Activated CD4-positive, alpha-beta T cell treated with anti-CD3 and anti-CD28 coated beads, Interleukin-2, amount 50 U/mL, for 16 hours (primary cell): ENCODE results near the gene VSTM2B.
"Not testable (repeated sequence)": the region's sequence is repeated elsewhere in the genome, so short reads cannot be mapped to it uniquely, and the experiment has no call there.

ENCODE experiments used
- DNase-seq: peaks from one replicate; pipeline ENCODE4 v3.0.0-alpha.2; 2020

Gene VSTM2B

DNA sequence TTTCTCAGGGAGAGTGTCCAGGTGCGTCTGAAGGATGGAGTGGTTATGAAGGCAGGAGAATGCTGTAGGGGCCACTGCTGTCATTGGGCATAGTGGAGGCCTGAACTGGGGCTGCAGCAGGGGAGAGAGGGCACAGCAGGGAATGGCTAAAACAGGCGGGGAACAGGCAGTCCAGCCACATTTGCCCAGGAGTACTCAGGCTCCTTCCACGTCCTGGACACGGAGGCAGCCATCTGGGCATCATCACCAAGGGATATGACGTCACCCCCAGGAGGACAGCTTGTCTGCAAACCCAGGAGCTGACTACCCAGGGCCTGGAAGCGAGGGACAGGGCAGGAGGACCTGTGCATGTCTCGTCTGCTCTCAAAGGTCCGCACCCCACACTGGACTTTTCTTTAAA lies 22.2 kb downstream of the VSTM2B start:
- DNase-seq = no peak

DNA sequence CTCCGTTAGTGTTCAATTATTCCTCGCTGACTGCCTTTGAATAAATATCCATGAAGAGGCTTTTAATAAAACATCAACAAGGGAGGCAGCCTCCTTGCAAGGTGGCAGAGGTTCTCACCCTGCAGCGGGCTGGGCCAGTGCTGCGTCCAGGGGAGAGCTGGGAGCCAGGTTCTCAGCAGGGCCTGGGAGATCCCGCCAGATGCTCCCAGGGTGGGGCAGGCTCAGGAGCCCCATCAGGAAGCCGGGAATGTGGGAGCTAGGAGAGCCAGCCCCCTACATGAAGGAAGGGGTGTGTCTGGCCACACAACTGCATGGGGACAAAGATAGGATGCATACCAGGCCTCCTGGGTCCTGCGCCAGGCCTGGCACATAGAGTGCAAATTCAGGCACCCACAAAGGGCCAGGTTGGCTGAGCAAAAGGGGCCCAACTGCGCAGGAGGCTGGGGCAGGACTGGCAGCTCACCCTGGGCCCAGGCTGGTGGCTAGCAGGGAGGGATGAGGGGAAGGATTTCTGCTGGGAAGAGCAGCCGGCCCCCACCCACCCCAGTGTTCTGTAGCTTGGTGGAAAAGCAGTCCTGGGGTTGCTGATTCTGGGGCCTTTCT lies 22.8 kb downstream of the VSTM2B start:
- DNase-seq = no peak

GRCh38 chr19:29549105-29550070 lies 23.6 kb downstream of the VSTM2B start:
- DNase-seq = no peak

- no peak for DNase-seq
Measured at GRCh38 chr19:29550896-29551295, 25.1 kb downstream of the VSTM2B start.

DNA sequence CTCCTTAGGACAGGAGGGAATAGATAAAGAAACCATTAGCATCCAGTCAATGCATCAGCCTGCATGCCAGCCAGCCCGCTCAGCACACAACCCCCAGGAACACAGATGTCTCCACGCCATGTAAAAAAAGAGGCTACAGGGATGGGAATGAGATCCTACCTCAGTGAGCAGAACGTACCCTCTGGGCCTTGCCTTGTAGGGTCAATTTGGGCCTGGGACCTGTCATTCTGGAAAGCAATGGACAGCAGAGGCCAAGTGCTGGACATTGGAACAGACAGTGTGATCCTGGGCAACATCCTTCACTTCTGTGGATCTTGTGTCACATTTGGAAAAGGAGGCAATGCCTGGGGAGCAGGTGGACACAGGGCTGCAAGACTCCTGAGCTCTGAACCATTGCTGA lies 26.0 kb downstream of the VSTM2B start:
- DNase-seq = no peak

- no peak for DNase-seq
Measured at GRCh38 chr19:29552454-29553280, 26.9 kb downstream of the VSTM2B start.

GRCh38 chr19:29554149-29554548 lies 28.4 kb downstream of the VSTM2B start:
- no peak for DNase-seq

GRCh38 chr19:29559110-29559509 lies 33.3 kb downstream of the VSTM2B start:
- DNase-seq = not testable (repeated sequence)

- DNase-seq = no peak
Measured at GRCh38 chr19:29559743-29560142, 33.9 kb downstream of the VSTM2B start.

DNA sequence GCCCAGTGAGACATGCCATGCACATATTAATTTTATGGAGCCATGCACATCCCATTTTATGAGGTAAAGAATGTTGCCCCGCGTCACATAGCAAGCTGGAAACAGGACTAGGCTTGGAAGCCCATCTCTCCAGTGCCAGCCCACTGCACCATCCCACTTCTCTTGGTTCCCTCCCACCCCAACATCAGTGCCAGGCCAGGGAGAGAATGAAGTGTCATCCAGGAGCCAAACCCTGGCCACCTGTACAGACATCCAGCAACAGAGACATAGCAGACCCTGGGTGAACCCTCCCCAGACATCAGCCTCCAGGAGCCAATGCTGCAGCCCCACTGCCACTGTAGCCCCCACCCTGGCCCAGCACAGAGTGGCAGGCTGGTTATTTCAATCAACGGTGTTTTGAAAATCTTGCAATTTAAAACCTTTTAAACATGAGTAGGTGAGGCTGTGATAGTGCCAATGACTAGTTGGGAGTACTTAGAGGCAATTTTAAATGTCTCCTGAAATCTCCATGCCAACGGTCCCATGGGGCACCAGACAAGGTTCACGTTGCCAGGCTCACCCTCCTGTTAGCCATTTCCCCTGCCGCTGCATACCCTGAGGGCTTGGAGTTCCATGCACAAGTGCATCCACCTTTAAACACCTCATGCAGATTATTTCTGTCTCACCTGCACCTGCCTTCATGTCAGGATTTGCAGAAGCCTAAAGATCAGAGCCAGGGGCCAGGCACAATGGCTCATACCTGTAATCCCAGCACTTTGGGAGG lies 34.7 kb downstream of the VSTM2B start:
- no peak for DNase-seq

GRCh38 chr19:29561601-29562000 lies 35.8 kb downstream of the VSTM2B start:
- no peak for DNase-seq

DNA sequence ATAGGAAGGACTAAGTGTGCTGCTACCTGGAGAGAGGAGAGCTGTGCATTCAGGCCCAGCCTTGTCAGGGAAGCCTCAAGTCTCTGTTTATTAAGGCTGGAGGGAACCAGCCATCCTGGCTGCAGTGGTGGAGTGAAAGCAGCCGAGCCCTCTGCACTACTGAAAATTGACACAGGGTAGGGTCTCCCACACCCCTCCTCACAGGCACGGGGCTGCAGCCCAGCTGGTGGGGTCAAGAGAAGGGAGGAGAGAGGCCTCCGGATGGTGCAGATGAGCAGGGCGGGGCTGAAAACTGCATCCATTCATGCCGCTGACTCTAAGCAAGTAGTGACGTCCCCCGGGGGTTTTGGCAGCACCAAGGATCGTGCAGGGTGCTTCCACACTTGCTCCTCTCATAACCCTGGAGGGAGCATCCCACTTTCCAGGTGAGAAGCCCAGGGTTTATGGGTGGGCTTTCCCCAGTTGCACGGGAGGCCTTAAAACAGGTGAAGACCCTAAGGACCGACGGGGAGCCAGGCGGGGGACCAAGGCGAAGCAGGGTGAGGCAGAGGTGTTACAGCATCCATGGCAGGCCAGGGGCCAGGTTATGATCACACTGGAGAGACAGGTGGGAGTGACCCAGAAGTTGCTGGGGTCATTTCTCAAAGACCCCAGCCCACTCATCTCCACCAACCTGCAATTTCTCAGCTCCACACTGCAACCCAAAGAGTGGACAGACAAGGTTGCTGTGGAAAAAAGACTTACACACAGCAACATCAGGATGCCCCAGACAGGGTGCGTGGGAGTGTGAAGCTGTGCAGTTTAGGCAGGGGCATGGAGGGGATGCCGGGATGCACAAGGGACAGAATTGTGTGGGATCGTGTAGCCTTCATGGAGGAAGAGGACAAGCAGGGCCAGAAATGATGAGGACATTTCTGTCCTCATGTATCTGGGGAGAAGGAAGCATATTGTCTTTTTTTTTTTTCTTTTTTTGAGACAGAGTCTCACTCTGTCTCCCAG lies 36.8 kb downstream of the VSTM2B start:
- no peak for DNase-seq

- DNase-seq = no peak
Measured at GRCh38 chr19:29563486-29564101, 37.8 kb downstream of the VSTM2B start.

- DNase-seq = no peak
Measured at GRCh38 chr19:29564574-29565005, 38.8 kb downstream of the VSTM2B start.

GRCh38 chr19:29565171-29565570 lies 39.4 kb downstream of the VSTM2B start:
- no peak for DNase-seq

DNA sequence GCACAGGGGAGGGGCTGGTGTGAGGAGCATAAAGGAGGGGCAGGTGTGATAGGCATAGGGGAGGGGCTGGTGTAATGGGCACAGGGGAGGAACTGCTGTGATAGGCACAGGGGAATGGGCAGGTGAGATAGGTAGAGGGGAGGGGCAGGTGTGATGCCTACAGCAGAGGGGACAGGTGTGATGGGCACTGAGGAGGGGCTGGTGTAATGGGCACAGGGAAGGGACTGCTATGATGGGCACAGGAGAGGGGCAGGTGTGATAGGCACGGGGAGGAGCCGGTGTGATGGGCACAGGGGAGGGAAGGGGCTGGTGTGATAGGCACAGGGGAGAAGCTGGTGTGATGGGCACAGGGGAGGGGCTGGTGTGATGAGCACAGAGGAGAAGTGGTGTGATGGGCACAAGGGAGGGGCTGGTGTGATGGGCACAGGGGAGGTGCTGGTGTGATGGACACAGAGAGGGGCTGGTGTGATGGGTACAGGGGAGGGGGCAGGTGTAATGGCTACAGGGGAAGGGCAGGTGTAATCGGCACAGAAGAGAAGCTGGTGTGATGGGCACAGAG lies 40.8 kb downstream of the VSTM2B start:
- no peak for DNase-seq

- no peak for DNase-seq
Measured at GRCh38 chr19:29567366-29567915, 41.6 kb downstream of the VSTM2B start.

DNA sequence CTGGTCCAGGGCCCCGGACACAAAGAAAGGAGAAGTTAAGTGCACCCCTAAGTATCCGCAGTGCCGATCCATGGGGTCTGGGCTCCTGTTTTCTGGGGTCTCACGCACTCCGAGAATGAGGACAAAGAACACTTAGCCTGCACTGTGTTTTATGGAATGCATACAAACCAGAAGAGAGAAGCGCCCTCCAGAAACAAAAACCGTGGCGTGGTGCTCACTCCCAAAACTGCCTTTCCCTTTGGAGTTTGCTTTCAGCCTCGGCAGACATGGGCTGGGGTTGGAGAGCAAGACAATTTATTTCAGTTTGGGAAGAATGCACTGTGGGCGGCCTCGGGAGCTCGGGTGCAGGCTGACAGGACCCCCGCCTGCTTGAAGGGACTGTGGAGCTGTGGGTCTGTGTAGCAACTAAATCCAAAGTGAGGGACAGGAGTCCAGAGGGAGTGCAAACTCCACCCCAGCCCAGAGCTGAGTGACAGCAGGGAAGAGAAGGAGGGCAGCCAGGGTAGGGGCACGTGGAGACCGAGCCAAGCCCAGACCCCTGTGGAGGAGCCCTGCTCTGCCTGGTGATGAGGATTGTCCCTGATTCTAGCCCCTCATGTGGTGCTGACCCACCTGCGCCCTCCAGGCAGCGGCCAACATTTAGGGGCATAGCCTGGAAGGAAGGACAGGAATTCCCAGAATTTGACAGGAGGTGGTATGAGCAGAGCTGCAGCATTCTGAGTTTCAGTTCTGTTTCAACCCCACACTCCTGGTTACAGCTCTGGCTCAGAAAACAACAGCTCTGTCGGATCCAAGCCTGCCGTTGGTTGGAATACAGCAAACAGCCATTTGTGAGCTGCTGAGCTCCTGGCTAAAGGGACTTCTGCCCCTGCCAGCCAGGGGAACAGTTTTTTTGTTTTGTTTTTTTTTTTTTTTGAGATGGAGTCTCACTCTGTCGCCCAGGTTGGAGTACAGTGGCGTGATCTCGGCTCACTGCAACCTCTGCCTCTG lies 42.5 kb downstream of the VSTM2B start:
- no peak for DNase-seq
